Stimulated activated CD4-positive, alpha-beta T cell treated with anti-CD3 and anti-CD28 coated beads, TNF-alpha, amount 100 ng/mL, for 1 hour (primary cell): ENCODE measurements around the gene PDE11A.

ENCODE experiments used
- DNase-seq, 3 donors: peaks; one replicate each; pipeline ENCODE4 v3.0.0-alpha.2; 2020; ENCODE audit warnings: low read depth in 3 of 3, low spot score in 1 of 3

The PDE11A gene

DNA sequence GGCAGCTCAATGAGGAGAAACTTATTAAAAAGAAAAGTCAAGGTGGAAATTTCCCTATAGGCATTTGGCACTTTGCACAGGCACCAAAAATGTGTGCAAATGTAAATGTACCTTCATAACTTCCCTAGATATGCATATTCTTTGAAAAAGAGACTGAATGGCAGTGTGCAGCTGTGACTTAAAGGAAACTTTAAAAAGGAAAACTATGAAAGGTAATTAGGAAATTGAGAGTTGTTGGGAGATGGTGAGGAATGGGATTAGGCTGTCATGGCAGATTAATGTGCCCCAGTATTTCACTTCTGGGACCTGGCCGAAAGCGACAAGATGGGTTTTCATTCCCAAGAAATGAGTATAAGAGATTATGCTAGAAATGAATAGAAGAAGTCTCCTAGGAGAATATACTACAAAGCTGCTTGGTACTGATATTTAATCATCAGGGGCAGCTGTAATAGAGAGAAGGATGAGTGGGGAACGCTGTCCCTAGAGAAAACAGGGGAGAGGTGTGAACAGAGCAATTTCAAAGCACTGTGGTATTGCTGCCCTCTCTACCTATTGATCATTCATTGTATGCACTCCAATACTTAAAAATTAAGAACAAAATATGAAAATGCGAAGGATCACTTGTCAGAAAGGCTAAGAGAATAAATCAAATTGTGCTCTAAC, 366.9 kb downstream of the PDE11A start:
- no peak for DNase-seq

DNA sequence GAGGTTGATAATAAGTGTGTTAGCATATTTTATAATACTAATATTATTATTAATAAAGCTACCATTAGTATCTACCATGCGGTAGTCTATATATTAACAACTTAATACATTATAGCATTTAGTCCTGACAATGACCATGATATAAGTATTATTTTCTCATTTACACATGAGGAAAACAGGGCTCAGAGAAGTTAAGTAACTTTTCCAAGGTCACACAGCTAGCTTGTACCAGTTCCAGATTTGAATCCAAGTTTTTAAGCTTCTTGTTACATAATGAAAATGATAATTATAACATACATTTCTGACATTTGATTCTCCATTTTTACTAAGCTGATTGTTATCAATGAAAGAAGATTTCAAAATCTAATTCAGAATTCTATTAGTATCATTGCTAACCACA, 369.4 kb downstream of the PDE11A start:
- no peak for DNase-seq

DNA sequence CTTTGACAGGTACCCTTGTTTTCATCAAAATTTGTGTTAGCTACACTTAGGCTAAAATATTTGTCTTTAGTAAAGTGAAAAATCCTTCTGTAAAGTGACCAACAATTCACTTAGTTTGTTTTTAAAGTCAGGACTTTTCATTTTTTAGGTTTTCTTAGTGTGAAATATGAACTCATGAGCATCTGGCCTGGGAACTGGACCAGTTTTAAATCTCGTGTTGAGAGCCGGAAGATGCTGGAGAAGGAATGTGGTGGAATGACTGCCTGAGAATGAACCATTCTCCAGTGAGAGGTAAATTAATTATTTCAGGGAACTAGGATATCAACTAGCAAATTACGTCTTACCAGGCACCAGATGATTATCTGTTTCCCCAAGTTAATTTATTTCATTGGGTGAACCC, 374.3 kb downstream of the PDE11A start:
- no peak for DNase-seq

DNA sequence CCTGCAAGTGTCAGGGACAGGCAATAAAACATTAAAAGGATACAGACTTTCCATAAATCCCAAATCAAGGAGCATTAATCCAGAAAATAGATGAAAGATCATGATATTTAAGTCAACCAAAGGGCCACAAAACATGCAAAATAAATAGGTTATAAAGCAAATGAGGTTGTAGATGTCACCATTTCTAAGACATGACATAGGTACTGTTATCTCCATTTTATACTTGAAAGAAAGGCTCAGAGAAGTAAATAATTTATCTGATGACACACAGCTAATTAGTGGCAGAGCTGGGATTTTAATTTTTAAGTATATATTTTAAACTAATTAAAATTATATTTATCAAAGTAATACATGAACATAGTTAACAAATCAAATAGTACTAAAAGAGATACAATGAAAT, 378.2 kb downstream of the PDE11A start:
- no peak for DNase-seq

DNA sequence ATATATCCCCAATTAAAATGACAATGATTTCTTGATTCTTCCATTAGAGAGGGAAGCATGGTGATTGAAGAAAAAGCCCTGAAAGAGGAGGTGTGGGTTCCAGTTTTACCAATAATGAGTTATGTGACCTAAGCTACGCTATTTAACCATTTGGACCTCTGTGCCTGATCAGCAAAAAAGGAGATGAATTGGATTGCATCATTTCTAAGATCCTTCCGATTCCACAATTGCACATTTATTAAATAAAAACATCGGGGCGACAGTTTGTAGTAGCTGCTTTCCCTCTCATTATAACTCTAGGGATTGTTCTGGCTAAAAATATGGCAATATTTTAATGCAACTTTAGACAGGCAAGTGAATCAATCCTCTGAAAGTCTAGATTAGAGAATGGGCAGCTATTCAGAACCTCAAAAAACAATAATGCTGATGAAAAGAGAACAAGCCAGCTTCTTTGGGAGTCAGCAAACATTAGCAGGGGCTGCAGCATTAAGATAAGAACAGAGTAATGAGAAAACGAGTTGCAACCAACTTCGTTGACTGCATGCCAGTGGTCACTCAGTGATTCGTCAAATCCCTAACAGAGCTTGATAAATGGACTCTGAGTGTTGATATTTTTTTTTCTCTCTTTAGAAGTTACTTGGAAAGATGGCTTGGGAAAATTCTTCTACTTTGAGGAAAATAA, 378.8 kb downstream of the PDE11A start:
- no peak for DNase-seq

DNA sequence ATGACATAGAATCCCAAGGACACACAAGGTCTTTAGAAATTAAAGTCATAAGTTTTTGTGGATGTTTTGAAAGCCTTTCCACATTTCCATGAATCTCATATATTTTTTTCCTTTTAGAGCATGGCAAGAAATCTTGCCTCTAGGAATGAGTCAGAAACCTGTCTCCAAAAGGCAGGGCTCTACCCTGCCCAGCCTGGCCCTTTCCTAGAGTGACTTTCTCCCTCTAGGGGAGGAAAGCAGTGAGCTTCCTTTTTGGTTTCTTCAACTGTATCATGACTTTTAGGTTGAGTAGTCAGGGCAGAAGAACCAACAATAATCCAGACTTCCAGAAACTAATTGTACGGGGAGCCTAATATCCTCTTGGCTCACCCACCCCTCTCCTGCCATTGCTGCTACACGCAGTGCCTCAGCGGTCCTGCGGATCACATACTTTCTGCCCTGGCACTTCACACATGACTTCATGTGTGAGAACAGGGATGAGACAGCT, 379.8 kb downstream of the PDE11A start:
- no peak for DNase-seq

DNA sequence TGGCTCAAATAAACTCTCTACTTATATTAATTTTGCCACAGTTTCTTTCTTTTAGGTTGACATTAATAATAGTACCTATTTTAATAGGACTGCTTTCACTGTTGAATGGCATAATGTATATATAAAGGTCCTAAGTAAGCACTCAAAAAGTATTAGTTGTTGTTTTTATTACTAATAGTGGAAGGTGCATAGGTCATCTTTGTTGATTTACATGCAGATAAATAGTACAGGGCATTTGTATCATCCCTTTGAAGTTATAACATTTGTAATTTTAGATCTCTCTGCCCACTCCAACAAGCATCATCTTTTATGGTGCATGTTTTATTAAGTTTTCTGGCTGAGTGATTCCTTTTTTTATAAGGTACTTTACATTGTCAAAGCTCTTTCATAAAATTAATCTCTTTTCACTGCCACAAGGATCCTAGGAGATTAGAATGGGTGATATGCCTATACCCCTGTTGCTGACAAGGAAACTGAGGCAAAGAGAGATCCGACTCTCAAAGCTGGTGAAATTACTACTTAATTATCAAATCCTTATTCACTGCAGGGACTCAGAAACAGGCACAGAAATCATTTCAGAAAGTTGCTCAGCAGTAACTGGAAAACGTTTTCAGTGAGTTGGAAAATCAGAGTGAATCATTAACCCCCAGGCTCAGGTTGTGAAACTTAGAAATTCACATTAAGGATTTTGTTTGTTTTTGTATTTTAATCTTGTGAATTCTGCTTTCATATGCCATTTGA, 380.4 kb downstream of the PDE11A start:
- no peak for DNase-seq

DNA sequence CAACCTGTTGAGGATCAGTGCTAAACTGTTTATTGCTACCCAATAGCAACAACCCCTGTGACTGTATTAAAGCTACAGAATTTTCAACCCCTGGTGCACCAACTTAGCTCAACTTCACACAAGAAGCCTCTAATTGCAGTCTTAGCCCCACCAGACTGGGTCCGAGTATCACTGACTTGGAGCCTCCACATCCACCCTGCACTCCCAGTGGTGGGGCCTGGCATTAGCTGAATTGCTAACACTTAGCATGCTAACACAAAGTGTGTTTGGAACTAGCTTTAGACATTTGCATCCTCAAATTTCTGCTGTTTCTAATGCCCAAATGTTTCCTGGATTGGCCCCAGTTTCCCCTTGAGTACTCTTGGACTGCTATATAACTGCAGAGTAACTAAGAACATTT, 381.4 kb downstream of the PDE11A start:
- no peak for DNase-seq

DNA sequence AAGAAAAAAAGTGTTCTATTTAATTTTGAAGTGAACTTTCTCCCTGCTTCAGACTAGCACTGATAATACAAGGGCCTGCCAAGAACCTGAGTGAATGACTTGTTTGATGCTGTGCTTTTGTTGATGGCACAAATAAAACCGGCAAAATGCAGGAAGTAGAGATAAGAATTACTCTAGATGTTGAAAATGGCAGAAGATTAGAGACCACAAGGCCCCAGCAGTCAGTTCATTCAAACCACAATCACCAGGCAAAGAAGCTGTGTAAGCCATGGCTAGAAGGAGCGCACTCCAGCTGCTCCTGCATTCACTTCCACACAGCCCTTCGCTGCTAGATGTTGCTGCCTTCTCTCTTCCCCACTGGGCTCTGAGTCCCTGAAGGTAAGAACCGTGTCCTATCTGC, 383.0 kb downstream of the PDE11A start:
- DNase-seq = no peak

DNA sequence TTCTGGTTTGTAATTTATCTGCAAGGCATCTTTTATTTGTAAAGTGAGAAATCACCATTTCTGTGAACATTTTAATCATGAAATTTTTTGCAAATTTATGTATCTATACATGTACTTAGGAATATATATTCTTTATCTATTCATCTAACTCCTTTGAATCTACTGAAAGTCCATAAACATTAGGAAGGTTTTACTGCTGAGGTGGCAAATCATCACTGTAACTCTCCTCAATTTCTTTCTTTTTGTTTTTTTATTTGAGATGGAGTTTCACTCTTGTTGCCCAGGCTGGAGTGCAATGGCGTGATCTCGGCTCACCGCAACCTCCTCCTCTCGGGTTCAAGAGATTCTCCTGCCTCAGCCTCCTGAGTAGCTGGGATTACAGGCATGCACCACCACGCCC, 383.7 kb downstream of the PDE11A start:
- no peak for DNase-seq

DNA sequence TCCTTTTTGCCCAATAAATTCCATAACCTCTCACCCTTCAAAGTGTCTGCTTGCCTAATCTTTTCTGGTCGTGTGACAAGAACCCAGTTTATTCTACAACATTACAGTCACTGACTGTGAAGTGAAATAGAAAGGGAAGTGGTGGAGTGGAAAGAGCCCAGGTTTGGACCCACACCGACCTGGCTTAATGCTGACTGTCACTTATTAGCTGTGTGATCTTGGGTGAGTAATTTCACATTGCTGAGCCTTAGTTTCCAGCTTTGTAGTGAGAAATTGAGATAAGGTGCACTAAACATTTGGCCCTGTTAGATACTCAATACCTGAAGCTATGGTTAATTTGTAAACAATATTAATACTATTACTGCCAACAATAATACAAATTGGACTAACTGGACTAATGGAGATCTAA, 388.9 kb downstream of the PDE11A start:
- no peak for DNase-seq

DNA sequence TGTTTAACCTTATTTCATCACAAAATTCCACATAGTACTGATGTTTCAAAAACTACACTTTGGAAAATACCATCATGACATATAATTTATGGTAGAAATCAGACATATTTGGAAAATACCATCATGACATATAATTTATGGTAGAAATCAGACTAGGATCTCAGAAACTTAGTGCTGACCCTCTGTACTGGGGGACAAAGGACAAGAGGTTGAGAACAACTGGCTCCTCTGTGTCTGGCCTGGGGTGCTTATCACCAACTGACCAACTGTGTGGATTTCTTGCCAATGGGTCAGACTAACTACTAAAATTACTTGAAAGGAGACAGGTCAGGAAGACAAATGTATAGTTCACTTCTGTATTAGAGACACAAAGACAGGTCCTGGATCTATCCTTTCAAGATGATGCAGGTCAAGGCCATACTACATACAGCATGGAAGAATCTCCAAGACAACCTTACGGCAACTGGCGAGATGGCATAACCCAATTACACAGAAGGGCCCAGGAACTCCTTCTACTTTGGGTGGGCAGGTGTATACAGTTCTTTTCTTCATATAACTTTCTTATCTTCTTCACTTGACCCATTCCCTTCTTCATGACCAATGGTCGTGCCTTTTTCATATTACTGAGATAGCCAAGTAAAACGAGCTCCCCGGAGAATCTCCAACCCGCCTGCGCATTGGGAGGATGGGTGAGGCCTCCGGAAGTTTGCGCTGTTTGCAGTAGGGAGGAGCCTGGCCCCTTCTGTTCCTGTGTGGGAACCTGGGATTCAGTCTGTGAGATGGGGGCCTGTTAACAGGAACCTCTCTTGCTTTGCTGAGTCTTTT, 389.5 kb downstream of the PDE11A start:
- no peak for DNase-seq

DNA sequence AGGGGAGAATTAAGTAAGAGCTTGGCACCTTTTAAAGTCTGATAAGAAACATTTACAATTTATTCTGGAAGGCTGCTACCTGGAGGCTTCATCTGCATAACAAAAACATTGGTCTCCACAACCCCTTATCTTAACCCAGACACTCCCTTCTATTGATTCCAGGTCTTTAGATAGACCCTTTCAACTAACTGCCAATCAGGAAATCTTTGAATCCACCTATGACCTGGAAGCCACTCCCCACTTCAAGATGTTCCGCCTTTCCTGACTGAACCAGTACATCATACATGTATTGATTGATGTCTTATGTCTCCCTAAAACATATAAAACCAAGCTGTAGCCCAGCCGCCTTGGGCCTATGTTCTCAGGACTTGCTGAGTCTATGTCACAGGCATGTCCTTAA, 390.6 kb downstream of the PDE11A start:
- DNase-seq = no peak

DNA sequence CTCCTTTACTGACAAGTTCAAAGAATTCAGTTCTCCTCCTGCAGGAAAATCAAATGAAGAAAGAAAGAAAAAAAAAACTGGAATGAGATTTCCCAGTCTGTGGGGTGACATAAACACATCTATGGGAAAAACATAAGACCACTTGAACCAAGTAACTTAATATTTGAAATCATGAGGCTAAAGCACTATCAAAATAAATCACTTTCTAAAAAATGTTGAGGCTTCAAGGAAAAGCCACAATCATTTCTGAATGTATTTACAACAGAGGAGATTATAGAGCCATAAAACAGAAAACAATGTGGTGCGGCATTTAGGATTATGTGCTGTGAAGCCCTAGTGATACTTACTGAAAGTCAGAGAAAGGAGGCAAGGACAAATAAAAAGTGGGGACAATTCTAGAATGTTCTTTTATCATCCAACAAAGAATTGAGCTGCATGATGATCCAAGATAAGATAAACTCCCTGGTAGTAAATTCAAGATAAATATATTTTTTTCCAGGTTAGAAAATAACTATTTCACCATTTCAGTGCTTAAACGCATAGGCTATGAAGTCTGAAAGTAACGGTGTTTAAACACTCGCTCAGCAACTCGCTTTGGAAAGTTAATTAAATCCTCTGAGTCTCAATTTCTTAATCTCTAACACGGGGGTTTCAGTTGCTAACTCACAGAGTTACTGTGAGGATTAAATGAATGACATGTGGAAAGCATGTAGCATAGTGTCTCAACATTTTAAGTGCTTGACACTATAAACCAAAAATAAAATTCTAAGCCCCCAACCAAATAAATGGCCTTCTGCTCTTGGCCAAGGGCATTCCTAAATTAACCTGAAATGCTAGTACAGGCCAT, 391.5 kb downstream of the PDE11A start:
- DNase-seq = no peak

DNA sequence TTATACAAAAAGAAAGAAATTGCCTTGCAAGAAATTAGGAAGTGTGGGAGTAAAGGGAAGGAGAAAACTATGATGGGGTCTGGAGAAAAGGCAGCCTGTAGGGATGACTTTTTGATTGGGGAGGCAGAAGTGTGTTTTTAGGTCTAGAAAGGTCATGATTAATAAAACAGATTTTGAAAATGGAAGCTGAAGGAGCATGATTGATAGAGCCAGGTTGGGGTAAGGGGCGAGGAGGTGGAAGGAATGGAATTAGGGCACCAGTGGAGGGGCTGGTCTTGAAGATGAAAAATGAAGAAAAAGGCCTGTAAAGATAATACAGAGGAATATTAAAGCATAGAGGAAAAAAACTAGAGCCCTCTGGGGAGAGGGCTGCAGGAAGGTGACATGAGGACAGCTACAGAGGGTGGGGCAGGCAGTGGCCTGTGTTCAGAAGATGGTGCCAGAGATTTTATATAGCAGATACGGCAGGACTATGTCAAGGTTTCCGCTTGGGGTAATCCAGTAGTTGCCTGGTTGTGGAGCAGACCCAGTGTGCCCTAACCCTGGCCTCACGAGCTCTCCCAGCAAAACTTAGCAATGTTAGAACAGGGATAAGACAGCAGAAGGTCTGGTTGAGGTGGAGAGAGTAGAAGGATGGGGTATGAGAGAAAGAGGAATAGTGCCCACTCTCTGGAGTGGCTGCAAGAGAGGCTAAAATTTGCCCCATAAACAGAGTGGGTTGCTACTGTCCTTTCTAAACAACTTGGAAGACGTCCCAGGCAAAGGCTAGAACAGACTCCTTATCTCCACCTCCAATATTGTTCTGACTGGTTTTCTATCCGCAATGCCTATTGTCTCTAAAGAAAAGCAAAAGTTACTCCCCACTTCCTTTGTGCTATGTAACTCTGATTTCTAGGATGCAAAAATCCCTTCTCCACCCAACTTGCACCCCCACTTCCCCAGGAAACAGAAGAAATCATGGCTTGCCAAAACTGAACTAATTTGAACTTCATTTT, 392.7 kb downstream of the PDE11A start:
- DNase-seq = no peak

DNA sequence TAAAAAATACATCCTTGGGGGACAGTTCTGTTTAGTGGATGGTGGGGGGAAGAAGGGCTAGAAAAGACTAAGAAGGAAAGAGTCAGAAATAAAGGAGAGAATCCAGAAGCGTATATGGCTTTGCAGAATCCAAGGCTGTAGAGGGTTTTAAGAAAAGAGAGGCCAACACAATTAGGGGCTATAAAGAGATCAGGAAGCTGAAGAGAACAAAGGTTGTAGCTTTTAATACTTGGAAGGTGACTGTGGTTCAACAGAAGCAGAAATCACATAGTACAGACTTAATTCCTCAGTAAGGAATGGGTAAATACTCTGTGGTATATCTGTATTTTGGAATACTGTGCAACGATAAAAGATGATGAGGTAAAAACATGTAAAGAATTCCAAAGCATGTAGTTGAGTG, 393.6 kb downstream of the PDE11A start:
- DNase-seq = no peak

DNA sequence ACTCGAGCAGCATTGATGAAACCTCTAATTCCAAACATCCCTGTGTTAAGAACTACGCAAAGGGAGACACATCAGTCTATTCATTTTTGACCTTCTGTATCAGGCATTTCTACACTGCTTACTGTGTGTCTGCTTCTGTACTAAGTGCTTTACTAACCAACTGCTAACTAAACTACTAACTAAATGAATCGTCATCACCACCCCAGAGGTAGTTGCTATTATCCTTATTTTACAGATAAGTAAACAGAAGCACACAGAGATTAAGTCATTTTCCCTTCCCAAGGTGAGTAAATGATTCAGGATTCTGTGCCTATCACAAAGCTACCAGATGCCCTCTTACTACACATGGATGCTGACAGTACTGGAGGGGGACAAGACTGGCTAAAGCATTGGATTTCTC, 395.9 kb downstream of the PDE11A start:
- no peak for DNase-seq

DNA sequence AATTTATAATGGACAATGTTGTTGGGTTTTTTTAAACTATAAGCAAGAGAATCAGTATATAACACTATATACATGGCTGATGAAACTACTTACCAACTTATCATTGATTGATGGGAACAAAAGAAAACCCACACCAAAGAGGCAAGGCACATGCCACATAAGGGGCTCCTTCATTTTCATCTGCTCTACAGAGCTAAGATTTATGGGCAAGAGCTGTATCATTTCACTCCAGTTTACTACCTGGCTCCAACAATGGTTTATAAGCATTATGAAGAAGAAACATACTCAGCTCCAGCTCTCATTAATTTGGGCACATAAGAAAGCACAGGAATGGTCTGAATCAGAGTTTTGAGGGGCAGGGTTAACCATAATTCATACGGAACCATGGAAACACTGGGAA, 396.8 kb downstream of the PDE11A start:
- no peak for DNase-seq

DNA sequence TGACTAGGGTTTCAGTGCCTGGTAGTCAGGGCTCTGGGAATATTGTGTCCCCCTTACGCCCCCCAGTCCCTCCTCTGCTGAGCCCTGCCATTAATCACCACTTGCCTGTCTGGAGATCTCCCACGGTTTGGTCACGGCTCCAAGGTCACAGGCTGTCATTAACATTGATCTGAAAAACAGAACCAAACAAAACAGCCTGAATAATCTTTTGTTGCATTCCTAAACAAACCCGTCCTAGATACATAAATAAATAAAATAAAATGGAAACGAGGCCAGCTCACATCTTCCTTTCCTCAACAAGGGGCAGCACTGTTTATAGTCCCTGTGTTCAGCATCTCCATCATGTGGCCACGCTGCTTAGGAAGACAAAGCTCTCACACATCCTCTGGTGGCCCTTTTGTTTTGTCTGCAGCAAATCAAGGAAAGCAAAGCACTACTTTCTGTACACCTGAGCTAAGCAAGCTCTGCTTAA, 397.2 kb downstream of the PDE11A start:
- no peak for DNase-seq
